GM15510 (cell line): ENCODE measurements around the gene USF2.

Source experiments
- POLR2A ChIP-seq: IDR thresholded peaks from 3 replicates; pipeline ENCODE4 v1.6.1; 2011; ENCODE audit warnings: borderline replicate concordance; ENCODE audit not compliant: insufficient read length; ENCODE audit errors: extremely low read depth

The USF2 gene

GRCh38 chr19:35236638-35237400 is 31.9 kb upstream of the USF2 start:
- no peak for TF ChIP-seq POLR2A

DNA sequence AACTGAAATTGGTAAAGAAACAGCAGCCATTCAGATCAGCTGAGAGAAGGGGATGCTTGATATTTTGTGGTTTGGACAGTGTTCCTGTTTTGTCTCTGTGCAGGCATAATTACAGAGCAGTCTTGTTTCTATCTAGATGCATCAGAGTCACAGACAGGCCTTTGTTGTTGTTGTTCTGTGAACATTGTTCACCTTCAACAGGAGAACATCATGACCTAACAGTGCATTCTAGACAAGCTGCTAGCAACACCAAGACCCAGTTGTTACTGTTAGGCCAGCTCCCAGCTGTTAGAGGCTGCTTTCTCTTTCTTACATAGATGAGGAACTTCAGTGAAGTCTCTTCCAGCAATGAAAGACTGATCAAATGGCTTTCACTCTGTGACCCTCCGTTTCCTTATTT is 28.4 kb upstream of the USF2 start:
- no peak for TF ChIP-seq POLR2A

- TF ChIP-seq POLR2A = no peak
These were observed 27.3 kb upstream of the USF2 start for GRCh38 chr19:35241417-35241816.

DNA sequence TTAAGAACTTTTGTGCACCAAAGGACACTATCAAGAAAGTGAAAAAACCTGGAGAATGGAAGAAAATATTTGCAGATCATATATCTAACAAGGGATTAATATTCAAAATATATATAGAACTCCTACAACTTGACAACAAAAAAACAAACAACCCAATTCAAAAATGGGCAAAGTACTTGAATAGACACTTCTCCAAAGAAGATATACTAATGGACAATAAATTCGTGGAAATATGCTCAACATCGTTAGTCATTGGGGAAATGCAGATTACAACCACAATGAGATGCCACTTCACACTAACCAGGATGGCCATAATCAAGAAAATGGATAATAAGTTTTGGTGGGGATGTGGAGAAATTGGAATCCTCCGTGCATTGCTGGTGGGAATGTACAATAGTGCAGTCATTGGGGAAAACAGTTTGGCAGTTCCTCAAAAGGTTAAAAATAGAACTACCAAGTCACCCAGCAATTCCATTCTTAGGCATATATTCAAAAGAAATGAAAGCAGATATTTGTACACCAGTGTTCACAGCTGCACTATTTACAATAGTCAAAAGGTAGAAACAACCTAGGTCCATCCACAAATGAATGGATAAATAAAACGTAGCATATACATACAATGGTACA is 22.2 kb upstream of the USF2 start:
- TF ChIP-seq POLR2A = no peak

DNA sequence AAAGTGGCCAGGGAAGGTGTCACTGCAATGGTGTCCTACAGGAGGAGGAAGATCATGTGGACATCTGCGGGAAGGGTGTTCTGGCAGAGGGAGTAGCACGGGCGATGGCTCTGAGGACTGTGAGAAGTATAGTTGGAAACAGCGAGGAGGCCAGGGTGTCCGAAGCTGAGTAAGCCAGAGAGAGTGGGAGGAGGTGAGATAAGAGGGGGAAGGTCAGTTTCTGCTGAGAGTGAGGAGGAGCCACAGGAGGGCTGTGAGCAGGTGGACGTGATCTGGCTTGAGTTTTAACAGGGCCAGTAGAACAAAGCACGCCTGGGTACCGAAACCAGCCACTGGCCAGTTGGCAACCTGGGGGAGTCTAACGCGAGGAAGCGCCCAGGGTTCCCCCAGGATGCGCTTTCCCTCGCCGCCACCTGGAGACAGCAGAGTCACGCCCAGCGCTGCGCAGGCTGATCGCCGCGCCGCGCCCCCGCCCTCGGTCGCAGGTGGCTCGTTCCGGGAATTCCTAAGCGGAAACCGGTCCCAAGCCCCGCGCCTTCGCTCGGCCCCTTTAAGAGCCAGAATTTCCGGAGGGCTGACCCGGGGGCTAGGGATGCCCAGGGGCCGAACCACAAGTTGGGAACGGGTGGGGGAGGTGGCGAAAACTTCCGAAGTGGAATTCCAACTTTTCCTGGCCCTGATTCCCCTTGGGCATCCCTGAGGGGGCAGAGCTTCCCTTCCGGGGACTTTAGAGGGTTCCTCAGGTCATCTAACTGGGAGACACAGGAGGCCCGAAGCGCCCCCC is 21.0 kb upstream of the USF2 start:
- no peak for TF ChIP-seq POLR2A

DNA sequence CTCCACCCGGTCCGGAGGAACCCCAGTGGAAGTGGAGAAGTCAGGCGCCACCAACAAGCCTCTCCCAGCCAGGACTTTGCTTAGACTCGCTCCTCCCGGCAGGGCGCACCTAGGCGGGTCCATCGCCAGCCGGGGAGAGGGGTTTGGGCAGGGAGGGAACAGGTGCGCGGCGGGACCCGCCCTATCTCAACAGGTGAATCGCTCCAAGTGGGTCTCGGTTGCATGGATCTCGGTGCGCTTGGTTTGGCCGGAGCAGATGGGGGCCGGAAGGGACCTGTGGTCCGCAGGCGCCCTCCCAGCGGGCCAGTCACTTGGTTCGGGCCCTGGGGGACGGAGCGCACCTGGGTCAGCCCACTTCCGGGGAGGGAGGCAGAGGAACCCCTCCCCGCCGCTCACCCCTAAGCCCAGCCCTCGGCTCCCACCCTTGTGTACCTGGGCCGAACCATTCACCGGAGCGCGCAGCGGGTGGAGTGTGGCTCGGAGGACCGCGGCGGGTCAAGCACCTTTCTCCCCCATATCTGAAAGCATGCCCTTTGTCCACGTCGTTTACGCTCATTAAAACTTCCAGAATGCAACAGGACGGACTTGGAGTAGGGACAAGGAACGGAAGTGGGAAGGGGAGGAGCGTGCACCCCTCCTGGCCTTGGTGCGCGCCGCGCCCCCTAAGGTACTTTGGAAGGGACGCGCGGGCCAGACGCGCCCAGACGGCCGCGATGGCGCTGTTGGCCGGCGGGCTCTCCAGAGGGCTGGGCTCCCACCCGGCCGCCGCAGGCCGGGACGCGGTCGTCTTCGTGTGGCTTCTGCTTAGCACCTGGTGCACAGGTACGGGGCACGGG is 20.2 kb upstream of the USF2 start, which contains the start of gene LSR:
TSS of gene LSR (plus strand) at position 693 of the 836 bp plus-strand sequence. CDS start at position 714, 21 bp downstream.
- TF ChIP-seq POLR2A = peak; percentile 97

DNA sequence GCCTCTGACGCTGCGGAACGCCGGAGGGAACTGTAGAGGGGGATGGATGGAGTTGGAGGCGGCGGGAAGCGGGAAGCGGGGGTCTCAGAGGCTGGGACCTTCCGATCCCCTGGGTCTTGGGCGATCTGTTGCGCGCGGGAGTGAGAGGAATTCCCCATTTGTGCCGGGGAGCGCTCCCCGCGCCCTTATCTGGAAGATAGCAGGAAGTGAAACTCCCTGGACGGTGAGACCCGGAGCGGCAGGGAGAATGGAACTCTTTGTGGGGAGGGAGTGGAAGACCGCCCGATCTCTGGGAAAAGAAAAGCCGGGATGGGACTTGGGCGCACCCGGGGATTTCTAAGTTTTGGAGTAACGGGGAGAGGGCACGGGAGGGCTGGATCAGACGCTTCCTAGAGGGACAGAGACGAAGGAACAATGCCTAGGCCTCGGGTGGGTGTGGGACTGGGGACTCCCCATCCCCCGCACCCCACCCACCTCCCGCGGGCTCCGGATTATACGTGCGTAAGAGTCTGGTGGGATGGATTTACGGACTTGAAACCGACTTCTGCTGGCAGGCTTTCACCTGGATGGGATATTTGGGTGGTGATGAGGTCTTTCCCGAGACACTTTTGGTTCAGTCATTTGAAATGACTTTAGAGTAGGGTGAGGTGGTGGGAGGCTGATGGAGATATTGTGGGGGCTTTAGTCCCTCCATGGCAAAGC is 19.5 kb upstream of the USF2 start:
- no peak for TF ChIP-seq POLR2A

- no peak for TF ChIP-seq POLR2A
These were observed 18.7 kb upstream of the USF2 start for GRCh38 chr19:35249848-35250711.

DNA sequence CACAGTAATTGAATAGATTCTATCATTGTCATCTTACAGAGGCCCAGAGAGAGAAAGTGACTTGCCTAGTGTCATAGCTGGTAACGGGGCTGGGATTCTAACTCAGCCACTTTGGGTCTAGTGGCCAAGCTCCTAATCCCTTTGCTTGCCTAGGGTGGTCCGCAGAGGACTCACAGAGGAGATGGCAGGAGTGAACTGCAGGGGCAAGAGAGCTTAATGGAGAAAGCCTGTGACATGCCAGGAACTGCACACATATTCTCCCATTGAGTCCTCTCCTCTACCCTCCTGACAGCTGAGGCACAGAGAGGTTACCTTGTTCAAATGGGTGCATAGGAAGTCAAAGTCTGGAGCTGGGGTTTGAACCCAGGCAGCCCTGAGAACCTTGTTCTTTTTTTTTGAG is 17.3 kb upstream of the USF2 start:
- TF ChIP-seq POLR2A = no peak

GRCh38 chr19:35253316-35254286 is 15.2 kb upstream of the USF2 start:
- TF ChIP-seq POLR2A = no peak

- TF ChIP-seq POLR2A = no peak
These were observed 14.1 kb upstream of the USF2 start for GRCh38 chr19:35254341-35255297.
